Esophagus muscularis mucosa (tissue), 4 donors: ENCODE data around the gene ERBB4. TPM values are rescaled to one million over a fixed set of nuclear protein-coding genes. Genes with fewer than 3 reads are reported as not detected.

Source experiments
- DNase-seq: peaks from one replicate; pipeline ENCODE4 v3.0.0-alpha.2; 2017; ENCODE audit errors: extremely low spot score
- H3K27ac ChIP-seq, 4 donors: fragments of 200-600 bp; sonication (generic); replicated peaks in 1 of 4; 1 replicate in 3 of 4; 2 replicates in 1 of 4; pipeline ENCODE4 v1.5.1; 2016 to 2019; ENCODE audit warnings: mild to moderate bottlenecking in 1 of 4
- H3K27me3 ChIP-seq, 4 donors: fragments of 200-600 bp; sonication (generic); one replicate each; pipeline versions ENCODE4 v1.5.1 to v1.6.0; 2016 to 2019
- H3K36me3 ChIP-seq, 4 donors: fragments of 200-600 bp; sonication (generic); one replicate each; pipeline ENCODE4 v1.5.1; 2016 to 2019
- H3K4me1 ChIP-seq, 4 donors: fragments of 200-600 bp; sonication (generic); one replicate each; pipeline ENCODE4 v1.5.1; 2016 to 2019
- H3K4me3 ChIP-seq, 4 donors: fragments of 200-600 bp; sonication (generic); 1 replicate in 2 of 4; 2 replicates in 2 of 4; pipeline ENCODE4 v1.5.1; 2016 to 2019; ENCODE audit warnings: mild to moderate bottlenecking in 4 of 4, moderate library complexity in 1 of 4
- H3K9me3 ChIP-seq, 4 donors: fragments of 200-600 bp; sonication (generic); 1 replicate in 3 of 4; 2 replicates in 1 of 4; pipeline ENCODE4 v1.5.1; 2016 to 2019
- EP300 ChIP-seq: sonication (generic); formaldehyde crosslinking; IDR thresholded peaks from one replicate; pipeline ENCODE4 v1.6.1; 2017; ENCODE audit warnings: antibody characterized with exemption
- POLR2A ChIP-seq: fragments of 450-650 bp; IDR thresholded peaks from one replicate; pipeline ENCODE4 v1.6.1; 2017; ENCODE audit warnings: antibody characterized with exemption, moderate library complexity, mild to moderate bottlenecking, low read depth
- POLR2AphosphoS5 ChIP-seq, 2 donors: sonication (generic); formaldehyde crosslinking; IDR thresholded peaks; one replicate each; pipeline ENCODE4 v1.6.1; 2017; ENCODE audit warnings: antibody characterized with exemption in 2 of 2
- WGBS: methylation state at CpG from one replicate; pipeline ENCODE4 v1.1.5; 2018; 5-methylcytosine and 5-hydroxymethylcytosine counted together
- intact Hi-C: fragments of 100-400 bp; cut with DNase I; formaldehyde crosslinking; loops from one replicate; pipeline ENCODE4 v1.15.1; 2023
- total RNA-seq, 4 donors: library from RNA; depleted of rRNA; stranded (reverse); fragments of >200 nt; gene quantifications; one replicate each; pipeline versions ENCODE4 v1.1.0 to v1.2.1, GENCODE V29; 2016
- TF ChIP-seq, protein P1 (sequence below), 3 experiments: fragments of 200-600 bp in 2 of 3; fragments of 450-650 bp in 1 of 3; sonication (generic) in 2 of 3; IDR thresholded peaks; one replicate each; pipeline ENCODE4 v1.5.1; 2017 to 2019; ENCODE audit warnings: antibody characterized with exemption in 3 of 3, mild to moderate bottlenecking in 2 of 3, moderate library complexity in 1 of 3

The ERBB4 gene
- total RNA-seq, 4 donors from 2014 or later: under 0.01 to 0.19 (median 0.17) TPM

GRCh38 chr2:212269005-212269404, 269.6 kb downstream of the ERBB4 start:
- Histone ChIP-seq H3K4me1 (peaks cover 0 to 5% (median 0%) of the 10 kb centered on the region in 4 donors), H3K9me3 (no peaks in the 10 kb centered on the region), H3K36me3 (no peaks in the 10 kb centered on the region), H3K4me3 (no peak overlapping the region), H3K27me3 (no peaks in the 10 kb centered on the region), H3K27ac (no peak overlapping the region)
- WGBS: 29% methylated on average over 1 of the region's 1 CpG
- DNase-seq: no peak
- intact Hi-C loops: no loop called here
- TF ChIP-seq, protein P1, sequence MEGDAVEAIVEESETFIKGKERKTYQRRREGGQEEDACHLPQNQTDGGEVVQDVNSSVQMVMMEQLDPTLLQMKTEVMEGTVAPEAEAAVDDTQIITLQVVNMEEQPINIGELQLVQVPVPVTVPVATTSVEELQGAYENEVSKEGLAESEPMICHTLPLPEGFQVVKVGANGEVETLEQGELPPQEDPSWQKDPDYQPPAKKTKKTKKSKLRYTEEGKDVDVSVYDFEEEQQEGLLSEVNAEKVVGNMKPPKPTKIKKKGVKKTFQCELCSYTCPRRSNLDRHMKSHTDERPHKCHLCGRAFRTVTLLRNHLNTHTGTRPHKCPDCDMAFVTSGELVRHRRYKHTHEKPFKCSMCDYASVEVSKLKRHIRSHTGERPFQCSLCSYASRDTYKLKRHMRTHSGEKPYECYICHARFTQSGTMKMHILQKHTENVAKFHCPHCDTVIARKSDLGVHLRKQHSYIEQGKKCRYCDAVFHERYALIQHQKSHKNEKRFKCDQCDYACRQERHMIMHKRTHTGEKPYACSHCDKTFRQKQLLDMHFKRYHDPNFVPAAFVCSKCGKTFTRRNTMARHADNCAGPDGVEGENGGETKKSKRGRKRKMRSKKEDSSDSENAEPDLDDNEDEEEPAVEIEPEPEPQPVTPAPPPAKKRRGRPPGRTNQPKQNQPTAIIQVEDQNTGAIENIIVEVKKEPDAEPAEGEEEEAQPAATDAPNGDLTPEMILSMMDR (IDR thresholded peaks at IDR 0.05): no peak

DNA sequence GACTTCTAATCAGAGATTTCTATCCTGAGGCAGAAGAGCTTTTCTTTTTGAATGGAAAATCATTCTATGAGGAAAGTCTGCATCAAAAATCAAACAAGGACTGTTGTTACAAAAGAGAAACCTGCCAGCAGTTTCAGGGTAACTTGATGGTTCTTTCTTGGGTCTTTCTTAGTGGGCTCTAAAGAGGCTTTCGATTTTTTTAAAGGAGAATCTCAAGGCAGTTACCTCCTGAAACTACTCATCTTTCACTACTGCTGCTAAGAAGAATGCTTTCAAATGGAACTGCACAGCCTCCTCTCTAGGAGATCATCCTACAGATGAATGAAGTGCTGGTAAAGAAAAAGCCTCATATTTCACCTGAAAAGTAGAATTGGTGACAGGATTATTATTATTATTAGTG, 272.3 kb downstream of the ERBB4 start:
- H3K27me3 ChIP-seq: no peaks in the 10 kb centered on the region
- no peak overlapping the region for H3K27ac ChIP-seq
- no peak overlapping the region for H3K4me3 ChIP-seq
- DNase-seq: no peak
- H3K9me3 ChIP-seq: no peaks in the 10 kb centered on the region
- H3K36me3 ChIP-seq: no peaks in the 10 kb centered on the region
- WGBS: 71% methylated on average over 1 of the region's 1 CpG
- H3K4me1 ChIP-seq: no peaks in the 10 kb centered on the region
- intact Hi-C loops: no loop called here
- TF ChIP-seq, protein P1 (IDR thresholded peaks at IDR 0.05): no peak
- TF ChIP-seq POLR2A: no peak
- TF ChIP-seq EP300: no peak
- no peak for TF ChIP-seq POLR2AphosphoS5 (IDR thresholded peaks at IDR 0.05)

DNA sequence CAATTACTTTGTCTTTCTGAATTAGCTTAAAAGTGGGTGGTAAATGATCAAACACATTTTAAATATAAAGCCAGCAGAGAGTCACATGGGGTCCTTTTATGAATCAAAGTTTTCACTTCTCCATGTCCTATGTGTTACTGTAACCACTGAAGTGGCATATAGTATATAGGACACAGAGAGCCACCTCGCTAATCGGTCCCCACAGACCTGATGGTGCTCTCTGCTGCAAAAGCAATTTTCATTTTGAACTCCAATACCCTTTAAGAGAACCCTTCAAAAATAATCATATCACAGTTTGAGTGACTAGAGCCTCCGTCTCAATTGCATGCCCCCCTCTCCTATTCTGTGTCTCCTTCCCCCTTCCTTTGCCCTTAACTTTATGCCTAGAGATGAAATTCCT, 272.8 kb downstream of the ERBB4 start:
- WGBS: 71% methylated on average over 3 of the region's 3 CpGs
- no peak overlapping the region for H3K4me3 ChIP-seq
- DNase-seq: no peak

DNA sequence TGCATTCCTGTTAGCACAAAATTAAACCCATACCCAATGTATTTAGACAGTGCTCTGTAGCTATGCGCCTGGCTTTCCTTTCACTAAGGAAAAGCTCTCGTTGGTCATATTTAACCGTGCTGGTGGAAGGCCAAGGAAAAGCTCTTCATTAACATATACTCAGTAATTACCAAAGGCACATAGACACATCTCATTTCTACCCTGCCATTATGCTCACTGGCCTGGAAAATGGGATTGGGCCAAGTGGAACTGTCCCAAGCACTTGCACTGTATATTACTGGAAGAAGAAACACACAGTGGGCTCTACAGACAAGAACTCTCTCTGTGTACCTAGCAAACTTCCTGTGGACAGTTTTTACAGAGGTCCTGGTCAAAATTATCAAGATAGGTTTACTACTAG, 274.4 kb downstream of the ERBB4 start:
- TF ChIP-seq POLR2AphosphoS5 (IDR thresholded peaks at IDR 0.05): no peak
- TF ChIP-seq POLR2A: no peak
- H3K4me1 ChIP-seq: no peaks in the 10 kb centered on the region
- no peak for DNase-seq
- H3K36me3 ChIP-seq: no peaks in the 10 kb centered on the region
- no peak overlapping the region for H3K27ac ChIP-seq
- H3K27me3 ChIP-seq: no peaks in the 10 kb centered on the region
- WGBS: 94% methylated on average over 3 of the region's 3 CpGs
- intact Hi-C loops: no loop called here
- no peaks in the 10 kb centered on the region for H3K9me3 ChIP-seq
- no peak overlapping the region for H3K4me3 ChIP-seq

More for the DNA sequence above, 272.8 kb downstream of the ERBB4 start:
- H3K27ac ChIP-seq: no peak overlapping the region
- H3K36me3 ChIP-seq: no peaks in the 10 kb centered on the region
- no peaks in the 10 kb centered on the region for H3K9me3 ChIP-seq
- H3K4me1 ChIP-seq: no peaks in the 10 kb centered on the region
- H3K27me3 ChIP-seq: no peaks in the 10 kb centered on the region
- intact Hi-C loops: no loop called here
- TF ChIP-seq POLR2AphosphoS5 (IDR thresholded peaks at IDR 0.05) (no peak), POLR2A (no peak), EP300 (no peak)
- TF ChIP-seq, protein P1 (IDR thresholded peaks at IDR 0.05): no peak

DNA sequence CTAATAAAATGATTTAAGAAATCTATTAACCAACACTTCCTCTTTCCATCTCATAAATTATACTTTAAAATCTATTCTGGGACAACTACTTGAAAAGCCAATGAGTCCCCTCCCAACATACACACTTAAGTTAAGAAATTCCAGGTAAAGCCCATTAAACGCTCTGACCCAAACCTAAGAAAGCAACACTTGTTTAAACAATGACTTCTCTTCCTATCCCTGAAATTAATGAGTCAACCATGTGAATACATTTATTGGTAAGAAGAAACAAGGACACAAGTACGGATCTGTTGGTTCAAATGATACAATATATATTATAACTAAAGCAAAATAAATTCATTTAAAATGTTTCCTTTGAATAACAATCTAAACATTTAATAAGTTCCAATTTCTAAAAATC, 279.4 kb downstream of the ERBB4 start:
- no peaks in the 10 kb centered on the region for H3K36me3 ChIP-seq
- no peaks in the 10 kb centered on the region for H3K27me3 ChIP-seq
- no peak overlapping the region for H3K4me3 ChIP-seq
- no peak for DNase-seq
- 85% methylated on average over 2 of the region's 2 CpGs for WGBS
- TF ChIP-seq POLR2AphosphoS5 (IDR thresholded peaks at IDR 0.05) (no peak), EP300 (no peak), POLR2A (no peak)
- TF ChIP-seq, protein P1 (IDR thresholded peaks at IDR 0.05): no peak
- H3K4me1 ChIP-seq: no peaks in the 10 kb centered on the region
- no peak overlapping the region for H3K27ac ChIP-seq
- H3K9me3 ChIP-seq: no peaks in the 10 kb centered on the region
- intact Hi-C loops: no loop called here
